Measurements from ENCODE around the gene TMPRSS11D. TPM values are rescaled to one million over a fixed set of nuclear protein-coding genes. Genes with fewer than 3 reads are reported as not detected.

The TMPRSS11D gene
- total and polyA plus RNA-seq, 3 experiments from 2014 or later: not detected

DNA sequence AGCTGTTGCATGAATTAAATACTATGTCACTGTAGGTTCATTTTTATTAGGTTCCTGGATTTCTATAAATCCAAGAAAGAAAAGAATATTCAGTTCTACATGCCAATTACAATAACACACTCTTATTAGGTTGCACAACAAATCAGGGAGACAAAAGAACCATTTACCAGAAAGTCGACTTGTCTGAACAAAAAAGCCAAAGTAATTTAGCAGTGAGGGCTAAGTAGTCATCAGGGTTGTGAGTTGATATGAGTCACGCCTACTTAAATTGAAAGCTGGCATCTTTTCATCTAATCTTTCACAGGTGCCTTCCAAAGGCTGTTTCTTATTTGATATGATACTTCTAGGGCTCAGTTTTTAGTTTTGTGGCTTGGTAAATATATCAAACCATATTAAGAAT lies 104.2 kb downstream of the TMPRSS11D start:
- no peak for DNase-seq
- Mint-ChIP-seq H3K27me3 (no peaks in the 10 kb centered on the region), H3K4me3 (no peak overlapping the region), H3K36me3 (no peaks in the 10 kb centered on the region), H3K27ac (no peak overlapping the region), H3K4me1 (no peaks in the 10 kb centered on the region), H3K9me3 (no peaks in the 10 kb centered on the region)
- H3K27me3 ChIP-seq (ENCODE audit: insufficient read depth, low read length, poor library complexity, severe bottlenecking): no peaks in the 10 kb centered on the region
- H3K9me3 ChIP-seq (ENCODE audit: low read length): no peaks in the 10 kb centered on the region
- no peaks in the 10 kb centered on the region for H3K4me1 ChIP-seq (ENCODE audit: insufficient read depth, low read length)
- H3K27ac ChIP-seq (ENCODE audit: low read depth, low read length): no peak overlapping the region
- no peaks in the 10 kb centered on the region for H3K36me3 ChIP-seq (ENCODE audit: insufficient read depth, low read length)
- ChIA-PET POLR2A (no interaction called here), CTCF (no interaction called here)
- H3K4me3 ChIP-seq (ENCODE audit: low read length): no peak overlapping the region

- Mint-ChIP-seq H3K4me1 (no peaks in the 10 kb centered on the region), H3K4me3 (no peak overlapping the region), H3K27ac (no peak overlapping the region), H3K27me3 (no peaks in the 10 kb centered on the region), H3K36me3 (no peaks in the 10 kb centered on the region), H3K9me3 (no peaks in the 10 kb centered on the region)
- ChIA-PET CTCF (no interaction called here), POLR2A (no interaction called here)
- Histone ChIP-seq H3K4me1 (ENCODE audit: insufficient read depth, low read length) (no peaks in the 10 kb centered on the region), H3K36me3 (ENCODE audit: insufficient read depth, low read length) (no peaks in the 10 kb centered on the region), H3K4me3 (ENCODE audit: low read length) (no peak overlapping the region), H3K27ac (ENCODE audit: low read depth, low read length) (no peak overlapping the region), H3K27me3 (ENCODE audit: insufficient read depth, low read length, poor library complexity, severe bottlenecking) (no peaks in the 10 kb centered on the region), H3K9me3 (ENCODE audit: low read length) (no peaks in the 10 kb centered on the region)
- no peak for DNase-seq
These were observed 107.1 kb downstream of the TMPRSS11D start for GRCh38 chr4:67776746-67777145.

Other genes starting within 250 kb of the TMPRSS11D start
- gene UBA6, start 182.8 kb downstream of the TMPRSS11D start, total RNA-seq: 10 to 100 TPM; 69.6 to 71.6 TPM
- 23.3 TPM for gene UBA6, start 182.8 kb downstream of the TMPRSS11D start, polyA plus RNA-seq
- not detected for gene GNRHR, start 129.6 kb downstream of the TMPRSS11D start, total RNA-seq
- not detected for gene GNRHR, start 129.6 kb downstream of the TMPRSS11D start, polyA plus RNA-seq
- not detected for gene TMPRSS11A, start 79.5 kb upstream of the TMPRSS11D start, total RNA-seq
- gene TMPRSS11A, start 79.5 kb upstream of the TMPRSS11D start, polyA plus RNA-seq: not detected
- not detected for gene TMPRSS11F, start 245.9 kb upstream of the TMPRSS11D start, total RNA-seq
- not detected for gene TMPRSS11F, start 245.9 kb upstream of the TMPRSS11D start, polyA plus RNA-seq

Data from CD8-positive, alpha-beta memory T cell (primary cell).